ENCODE results near the gene KCNJ3. TPM values are rescaled to one million over a fixed set of nuclear protein-coding genes. Genes with fewer than 3 reads are reported as not detected.

Gene KCNJ3
- not detected for total RNA-seq
- polyA plus RNA-seq, result not detected

GRCh38 chr2:154698296-154698720 lies at the start of gene KCNJ3:
Gene KCNJ3, plus strand, starts transcription at chr2:154698695. Its CDS starts 81 bp downstream, at chr2:154698776.
- no peaks in the 10 kb centered on the region for H3K36me3 ChIP-seq (ENCODE audit: control insufficient read depth, insufficient read depth, low read length)
- no peaks in the 10 kb centered on the region for H3K4me1 ChIP-seq (ENCODE audit: control insufficient read depth, insufficient read depth, low read length, poor library complexity, severe bottlenecking)
- Mint-ChIP-seq H3K4me1 (peaks cover 0 to 6% (median 3%) of the 10 kb centered on the region in 4 donors), H3K9me3 (peaks cover 0 to 11% (median 0%) of the 10 kb centered on the region in 7 donors), H3K27ac (no peak within 1 kb of the TSS), H3K4me3 (peak within 1 kb of the TSS in 2 of 4 donors; percentile 47 to 80), H3K27me3 (peaks cover 20% of the 10 kb centered on the region), H3K36me3 (no peaks in the 10 kb centered on the region)
- no peak within 1 kb of the TSS for H3K27ac ChIP-seq (ENCODE audit: insufficient read depth, low read length, poor library complexity, severe bottlenecking)
- H3K4me3 ChIP-seq (ENCODE audit: low read depth, low read length), result no peak within 1 kb of the TSS
- no peak for ATAC-seq (ENCODE audit: low read depth in 2 of 2)
- no peak for DNase-seq
- H3K27me3 ChIP-seq (ENCODE audit: control insufficient read depth, insufficient read depth, low read length), result no peaks in the 10 kb centered on the region
- no peaks in the 10 kb centered on the region for H3K9me3 ChIP-seq (ENCODE audit: control insufficient read depth in 2 of 2, low read length in 2 of 2)

GRCh38 chr2:154655499-154655898 lies 43.0 kb upstream of the KCNJ3 start:
- Histone ChIP-seq H3K4me1 (ENCODE audit: control insufficient read depth, insufficient read depth, low read length, poor library complexity, severe bottlenecking) (no peaks in the 10 kb centered on the region), H3K4me3 (ENCODE audit: low read depth, low read length) (no peak overlapping the region), H3K36me3 (ENCODE audit: control insufficient read depth, insufficient read depth, low read length) (no peaks in the 10 kb centered on the region), H3K27ac (ENCODE audit: insufficient read depth, low read length, poor library complexity, severe bottlenecking) (no peak overlapping the region), H3K27me3 (ENCODE audit: control insufficient read depth, insufficient read depth, low read length) (no peaks in the 10 kb centered on the region), H3K9me3 (ENCODE audit: control insufficient read depth in 2 of 2, low read length in 2 of 2) (no peaks in the 10 kb centered on the region)
- H3K36me3 Mint-ChIP-seq, result no peaks in the 10 kb centered on the region
- no peak for DNase-seq
- H3K9me3 Mint-ChIP-seq, result peaks cover 2 to 18% (median 6%) of the 10 kb centered on the region in 7 donors
- no peaks in the 10 kb centered on the region for H3K4me1 Mint-ChIP-seq
- H3K4me3 Mint-ChIP-seq, result no peak overlapping the region
- H3K27me3 Mint-ChIP-seq, result no peaks in the 10 kb centered on the region
- ATAC-seq (ENCODE audit: low read depth in 2 of 2), result no peak
- no peak overlapping the region for H3K27ac Mint-ChIP-seq

- Mint-ChIP-seq H3K4me3 (no peak overlapping the region), H3K4me1 (no peaks in the 10 kb centered on the region), H3K27me3 (no peaks in the 10 kb centered on the region), H3K9me3 (peaks cover 0 to 12% (median 5%) of the 10 kb centered on the region in 7 donors), H3K36me3 (no peaks in the 10 kb centered on the region), H3K27ac (no peak overlapping the region)
- H3K9me3 ChIP-seq (ENCODE audit: control insufficient read depth in 2 of 2, low read length in 2 of 2), result no peaks in the 10 kb centered on the region
- no peak overlapping the region for H3K4me3 ChIP-seq (ENCODE audit: low read depth, low read length)
- H3K27ac ChIP-seq (ENCODE audit: insufficient read depth, low read length, poor library complexity, severe bottlenecking), result no peak overlapping the region
- H3K4me1 ChIP-seq (ENCODE audit: control insufficient read depth, insufficient read depth, low read length, poor library complexity, severe bottlenecking), result no peaks in the 10 kb centered on the region
- H3K27me3 ChIP-seq (ENCODE audit: control insufficient read depth, insufficient read depth, low read length), result no peaks in the 10 kb centered on the region
- ATAC-seq (ENCODE audit: low read depth in 2 of 2), result no peak
- DNase-seq, result no peak
- no peaks in the 10 kb centered on the region for H3K36me3 ChIP-seq (ENCODE audit: control insufficient read depth, insufficient read depth, low read length)
Measured at GRCh38 chr2:154658854-154659253, 39.6 kb upstream of the KCNJ3 start.

- H3K27ac ChIP-seq (ENCODE audit: insufficient read depth, low read length, poor library complexity, severe bottlenecking), result no peak overlapping the region
- no peak overlapping the region for H3K4me3 ChIP-seq (ENCODE audit: low read depth, low read length)
- Mint-ChIP-seq H3K4me3 (no peak overlapping the region), H3K27ac (no peak overlapping the region), H3K27me3 (no peaks in the 10 kb centered on the region), H3K9me3 (peaks cover 0 to 6% (median 4%) of the 10 kb centered on the region in 7 donors), H3K4me1 (no peaks in the 10 kb centered on the region), H3K36me3 (no peaks in the 10 kb centered on the region)
- no peaks in the 10 kb centered on the region for H3K36me3 ChIP-seq (ENCODE audit: control insufficient read depth, insufficient read depth, low read length)
- ATAC-seq (ENCODE audit: low read depth in 2 of 2) (no peak), DNase-seq (no peak)
- no peaks in the 10 kb centered on the region for H3K4me1 ChIP-seq (ENCODE audit: control insufficient read depth, insufficient read depth, low read length, poor library complexity, severe bottlenecking)
- H3K9me3 ChIP-seq (ENCODE audit: control insufficient read depth in 2 of 2, low read length in 2 of 2), result no peaks in the 10 kb centered on the region
- no peaks in the 10 kb centered on the region for H3K27me3 ChIP-seq (ENCODE audit: control insufficient read depth, insufficient read depth, low read length)
Measured at GRCh38 chr2:154664248-154664647, 34.2 kb upstream of the KCNJ3 start.

- ATAC-seq (ENCODE audit: low read depth in 2 of 2) (no peak), DNase-seq (no peak)
- no peak overlapping the region for H3K4me3 Mint-ChIP-seq
- Histone ChIP-seq H3K4me1 (ENCODE audit: control insufficient read depth, insufficient read depth, low read length, poor library complexity, severe bottlenecking) (no peaks in the 10 kb centered on the region), H3K36me3 (ENCODE audit: control insufficient read depth, insufficient read depth, low read length) (no peaks in the 10 kb centered on the region), H3K4me3 (ENCODE audit: low read depth, low read length) (no peak overlapping the region), H3K27me3 (ENCODE audit: control insufficient read depth, insufficient read depth, low read length) (no peaks in the 10 kb centered on the region), H3K27ac (ENCODE audit: insufficient read depth, low read length, poor library complexity, severe bottlenecking) (no peak overlapping the region), H3K9me3 (ENCODE audit: control insufficient read depth in 2 of 2, low read length in 2 of 2) (no peaks in the 10 kb centered on the region)
- H3K4me1 Mint-ChIP-seq, result no peaks in the 10 kb centered on the region
- no peaks in the 10 kb centered on the region for H3K27me3 Mint-ChIP-seq
- peaks cover 0 to 4% (median 2%) of the 10 kb centered on the region in 7 donors for H3K9me3 Mint-ChIP-seq
- H3K36me3 Mint-ChIP-seq, result no peaks in the 10 kb centered on the region
- H3K27ac Mint-ChIP-seq, result no peak overlapping the region
Measured at GRCh38 chr2:154670083-154670482, 28.4 kb upstream of the KCNJ3 start.

GRCh38 chr2:154673694-154674093 lies 24.8 kb upstream of the KCNJ3 start:
- H3K36me3 Mint-ChIP-seq, result no peaks in the 10 kb centered on the region
- H3K27ac Mint-ChIP-seq, result no peak overlapping the region
- no peak for ATAC-seq (ENCODE audit: low read depth in 2 of 2)
- no peak overlapping the region for H3K4me3 Mint-ChIP-seq
- no peaks in the 10 kb centered on the region for H3K27me3 Mint-ChIP-seq
- Histone ChIP-seq H3K9me3 (ENCODE audit: control insufficient read depth in 2 of 2, low read length in 2 of 2) (no peaks in the 10 kb centered on the region), H3K27me3 (ENCODE audit: control insufficient read depth, insufficient read depth, low read length) (no peaks in the 10 kb centered on the region), H3K4me1 (ENCODE audit: control insufficient read depth, insufficient read depth, low read length, poor library complexity, severe bottlenecking) (no peaks in the 10 kb centered on the region), H3K27ac (ENCODE audit: insufficient read depth, low read length, poor library complexity, severe bottlenecking) (no peak overlapping the region), H3K4me3 (ENCODE audit: low read depth, low read length) (no peak overlapping the region), H3K36me3 (ENCODE audit: control insufficient read depth, insufficient read depth, low read length) (no peaks in the 10 kb centered on the region)
- peaks cover 0 to 12% (median 0%) of the 10 kb centered on the region in 7 donors for H3K9me3 Mint-ChIP-seq
- H3K4me1 Mint-ChIP-seq, result no peaks in the 10 kb centered on the region
- no peak for DNase-seq

- Histone ChIP-seq H3K9me3 (ENCODE audit: control insufficient read depth in 2 of 2, low read length in 2 of 2) (no peaks in the 10 kb centered on the region), H3K27me3 (ENCODE audit: control insufficient read depth, insufficient read depth, low read length) (no peaks in the 10 kb centered on the region), H3K36me3 (ENCODE audit: control insufficient read depth, insufficient read depth, low read length) (no peaks in the 10 kb centered on the region), H3K27ac (ENCODE audit: insufficient read depth, low read length, poor library complexity, severe bottlenecking) (no peak overlapping the region), H3K4me1 (ENCODE audit: control insufficient read depth, insufficient read depth, low read length, poor library complexity, severe bottlenecking) (no peaks in the 10 kb centered on the region), H3K4me3 (ENCODE audit: low read depth, low read length) (no peak overlapping the region)
- DNase-seq (no peak), ATAC-seq (ENCODE audit: low read depth in 2 of 2) (no peak)
- Mint-ChIP-seq H3K4me3 (no peak overlapping the region), H3K36me3 (no peaks in the 10 kb centered on the region), H3K27me3 (no peaks in the 10 kb centered on the region), H3K4me1 (no peaks in the 10 kb centered on the region), H3K27ac (no peak overlapping the region), H3K9me3 (peaks cover 2 to 14% (median 2%) of the 10 kb centered on the region in 7 donors)
Measured at GRCh38 chr2:154677401-154677800, 21.1 kb upstream of the KCNJ3 start.

- no peaks in the 10 kb centered on the region for H3K27me3 ChIP-seq (ENCODE audit: control insufficient read depth, insufficient read depth, low read length)
- DNase-seq, result no peak
- no peak overlapping the region for H3K4me3 Mint-ChIP-seq
- no peaks in the 10 kb centered on the region for H3K36me3 Mint-ChIP-seq
- no peaks in the 10 kb centered on the region for H3K9me3 ChIP-seq (ENCODE audit: control insufficient read depth in 2 of 2, low read length in 2 of 2)
- H3K4me1 Mint-ChIP-seq, result no peaks in the 10 kb centered on the region
- H3K27me3 Mint-ChIP-seq, result no peaks in the 10 kb centered on the region
- H3K27ac ChIP-seq (ENCODE audit: insufficient read depth, low read length, poor library complexity, severe bottlenecking), result no peak overlapping the region
- H3K4me3 ChIP-seq (ENCODE audit: low read depth, low read length), result no peak overlapping the region
- peaks cover 2 to 14% (median 5%) of the 10 kb centered on the region in 7 donors for H3K9me3 Mint-ChIP-seq
- H3K4me1 ChIP-seq (ENCODE audit: control insufficient read depth, insufficient read depth, low read length, poor library complexity, severe bottlenecking), result no peaks in the 10 kb centered on the region
- ATAC-seq (ENCODE audit: low read depth in 2 of 2), result no peak
- no peaks in the 10 kb centered on the region for H3K36me3 ChIP-seq (ENCODE audit: control insufficient read depth, insufficient read depth, low read length)
- H3K27ac Mint-ChIP-seq, result no peak overlapping the region
Measured at GRCh38 chr2:154681741-154682140, 16.8 kb upstream of the KCNJ3 start.

All from CD4-positive, CD25-positive, alpha-beta regulatory T cell (primary cell).